Renal cortex interstitium (tissue), 15 donors: ENCODE measurements around the gene RAB5A. TPM values are rescaled to one million over a fixed set of nuclear protein-coding genes. Genes with fewer than 3 reads are reported as not detected.
"Not testable (repeated sequence)": the region's sequence is repeated elsewhere in the genome, so short reads cannot be mapped to it uniquely, and the experiment has no call there.

Source experiments
- DNase-seq, 11 donors: peaks; one replicate each; pipeline ENCODE4 v3.0.0-alpha.2; 2013; ENCODE audit warnings: low read depth in 9 of 11, low spot score in 4 of 11; ENCODE audit errors: extremely low read depth in 1 of 11
- long read RNA-seq, 16 experiments: transcript quantifications; one replicate each; lab custom pipeline, GENCODE V29; 2026
- polyA plus RNA-seq, 3 donors: library from polyadenylated mRNA; unstranded; fragments of 120-200 nt; gene quantifications; one replicate each; pipeline ENCODE4 v1.2.1, GENCODE V29; 2013; ENCODE audit not compliant: insufficient read length in 3 of 3

The RAB5A gene, protein sequence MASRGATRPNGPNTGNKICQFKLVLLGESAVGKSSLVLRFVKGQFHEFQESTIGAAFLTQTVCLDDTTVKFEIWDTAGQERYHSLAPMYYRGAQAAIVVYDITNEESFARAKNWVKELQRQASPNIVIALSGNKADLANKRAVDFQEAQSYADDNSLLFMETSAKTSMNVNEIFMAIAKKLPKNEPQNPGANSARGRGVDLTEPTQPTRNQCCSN
- 10 to 100 TPM; 69.3 to 85.6 (median 69.6) TPM for polyA plus RNA-seq
- long read RNA-seq, donor 1, transcript RAB5A-207 (4 exons, 868 nt), result minor isoform, 5 of 26 reads
- long read RNA-seq, donor 1, transcript RAB5A-201 (6 exons, 2,536 nt), result major isoform, 12 of 26 reads
- long read RNA-seq, donor 1, partial matches to known transcripts, result 8 of 26 reads
- long read RNA-seq, donor 1, other reads (novel, unspliced or antisense), result 0 of 26 reads
- long read RNA-seq, donor 2, transcript RAB5A-201 (6 exons, 2,536 nt), result major isoform, 8 of 19 reads
- long read RNA-seq, donor 2, transcript RAB5A-207 (4 exons, 868 nt), result minor isoform, 5 of 19 reads
- long read RNA-seq, donor 2, partial matches to known transcripts, result 5 of 19 reads
- long read RNA-seq, donor 2, other reads (novel, unspliced or antisense), result 0 of 19 reads
- long read RNA-seq, donor 3, transcript RAB5A-201 (6 exons, 2,536 nt), result major isoform, 25 of 43 reads
- long read RNA-seq, donor 3, transcript RAB5A-208 (2 exons, 532 nt), result minor isoform, 5 of 43 reads
- long read RNA-seq, donor 3, partial matches to known transcripts, result 6 of 43 reads
- long read RNA-seq, donor 3, other reads (novel, unspliced or antisense), result 0 of 43 reads
- long read RNA-seq, donor 4, transcript RAB5A-201 (6 exons, 2,536 nt), result major isoform, 13 of 17 reads
- long read RNA-seq, donor 4, partial matches to known transcripts, result 0 of 17 reads
- long read RNA-seq, donor 4, other reads (novel, unspliced or antisense), result 0 of 17 reads
- long read RNA-seq, donor 5, result 0 reads
- long read RNA-seq, donor 6, transcript RAB5A-208 (2 exons, 532 nt), result minor isoform, 7 of 22 reads
- long read RNA-seq, donor 6, transcript RAB5A-201 (6 exons, 2,536 nt), result major isoform, 12 of 22 reads
- long read RNA-seq, donor 6, partial matches to known transcripts, result 0 of 22 reads
- long read RNA-seq, donor 6, other reads (novel, unspliced or antisense), result 0 of 22 reads
- long read RNA-seq, donor 7, transcript RAB5A-207 (4 exons, 868 nt), result minor isoform, 5 of 32 reads
- long read RNA-seq, donor 7, transcript RAB5A-201 (6 exons, 2,536 nt), result major isoform, 24 of 32 reads
- long read RNA-seq, donor 7, partial matches to known transcripts, result 0 of 32 reads
- long read RNA-seq, donor 7, other reads (novel, unspliced or antisense), result 0 of 32 reads
- long read RNA-seq, donor 8, transcript RAB5A-207 (4 exons, 868 nt), result minor isoform, 5 of 50 reads
- long read RNA-seq, donor 8, transcript RAB5A-201 (6 exons, 2,536 nt), result major isoform, 23 of 50 reads
- long read RNA-seq, donor 8, transcript RAB5A-208 (2 exons, 532 nt), result minor isoform, 9 of 50 reads
- long read RNA-seq, donor 8, partial matches to known transcripts, result 13 of 50 reads
- long read RNA-seq, donor 8, other reads (novel, unspliced or antisense), result 0 of 50 reads
- long read RNA-seq, donor 9, transcript RAB5A-201 (6 exons, 2,536 nt), result major isoform, 18 of 47 reads
- long read RNA-seq, donor 9, partial matches to known transcripts, result 26 of 47 reads
- long read RNA-seq, donor 9, other reads (novel, unspliced or antisense), result 0 of 47 reads
- long read RNA-seq, donor 10, transcript RAB5A-201 (6 exons, 2,536 nt), result major isoform, 16 of 84 reads
- long read RNA-seq, donor 10, partial matches to known transcripts, result 63 of 84 reads
- long read RNA-seq, donor 10, other reads (novel, unspliced or antisense), result 0 of 84 reads
- long read RNA-seq, donor 11, transcript RAB5A-201 (6 exons, 2,536 nt), result major isoform, 13 of 27 reads
- long read RNA-seq, donor 11, partial matches to known transcripts, result 9 of 27 reads
- long read RNA-seq, donor 11, other reads (novel, unspliced or antisense), result 0 of 27 reads
- long read RNA-seq, donor 12, transcript RAB5A-201 (6 exons, 2,536 nt), result major isoform, 6 of 6 reads
- long read RNA-seq, donor 12, partial matches to known transcripts, result 0 of 6 reads
- long read RNA-seq, donor 12, other reads (novel, unspliced or antisense), result 0 of 6 reads
- long read RNA-seq, donor 13, transcript RAB5A-201 (6 exons, 2,536 nt), result major isoform, 32 of 60 reads
- long read RNA-seq, donor 13, transcript RAB5A-207 (4 exons, 868 nt), result minor isoform, 9 of 60 reads
- long read RNA-seq, donor 13, partial matches to known transcripts, result 18 of 60 reads
- long read RNA-seq, donor 13, other reads (novel, unspliced or antisense), result 0 of 60 reads
- long read RNA-seq, donor 14, transcript RAB5A-201 (6 exons, 2,536 nt), result major isoform, 15 of 21 reads
- long read RNA-seq, donor 14, transcript RAB5A-207 (4 exons, 868 nt), result minor isoform, 5 of 21 reads
- long read RNA-seq, donor 14, partial matches to known transcripts, result 0 of 21 reads
- long read RNA-seq, donor 14, other reads (novel, unspliced or antisense), result 0 of 21 reads
- long read RNA-seq, donor 15, transcript RAB5A-201 (6 exons, 2,536 nt), result major isoform, 9 of 10 reads
- long read RNA-seq, donor 15, partial matches to known transcripts, result 0 of 10 reads
- long read RNA-seq, donor 15, other reads (novel, unspliced or antisense), result 0 of 10 reads
- long read RNA-seq, donor 16, transcript RAB5A-207 (4 exons, 868 nt), result minor isoform, 6 of 63 reads
- long read RNA-seq, donor 16, transcript RAB5A-201 (6 exons, 2,536 nt), result major isoform, 40 of 63 reads
- long read RNA-seq, donor 16, partial matches to known transcripts, result 11 of 63 reads
- long read RNA-seq, donor 16, other reads (novel, unspliced or antisense), result 0 of 63 reads

DNA sequence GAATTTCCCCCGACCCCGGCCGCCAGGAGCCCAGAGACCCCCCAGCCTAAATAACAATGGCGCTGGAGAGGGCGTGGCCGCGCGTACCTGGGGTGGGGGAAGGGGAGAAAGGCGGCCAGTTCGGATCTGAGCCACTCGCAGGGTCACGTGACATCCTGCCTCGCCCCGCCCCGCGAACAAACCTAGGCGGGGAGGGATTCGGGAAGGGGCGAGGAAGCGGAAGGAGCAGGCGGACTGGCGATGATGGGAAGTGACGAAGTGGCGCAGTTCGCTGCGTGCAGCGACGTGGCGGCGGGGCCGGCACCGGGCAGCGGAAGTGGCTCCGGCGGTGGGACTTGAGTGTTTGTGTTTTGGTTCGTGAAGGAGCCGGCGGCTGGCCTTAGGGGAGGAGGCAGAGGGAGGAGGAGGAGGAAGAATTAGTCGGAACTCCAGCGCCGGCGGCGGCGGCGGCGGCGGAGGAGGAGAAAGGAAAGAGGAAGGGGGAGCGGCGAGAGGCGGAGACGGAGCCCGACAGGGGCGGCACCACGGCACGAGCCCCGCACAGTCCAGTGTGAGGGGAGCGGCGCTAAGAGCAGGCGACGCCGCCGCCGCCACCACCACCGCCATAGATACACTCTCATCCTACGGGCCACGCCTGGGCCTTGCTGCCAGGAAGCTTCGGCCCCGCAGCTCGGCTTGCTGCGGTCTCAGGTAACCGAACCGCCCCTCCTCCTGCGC is at the start of gene RAB5A:
Gene RAB5A, plus strand, starts transcription at position 266 of the 717 bp plus-strand sequence. CDS start 3,802 bp downstream, outside the sequence.
- DNase-seq, result peak; percentile 92 to 98 (median 96)

DNA sequence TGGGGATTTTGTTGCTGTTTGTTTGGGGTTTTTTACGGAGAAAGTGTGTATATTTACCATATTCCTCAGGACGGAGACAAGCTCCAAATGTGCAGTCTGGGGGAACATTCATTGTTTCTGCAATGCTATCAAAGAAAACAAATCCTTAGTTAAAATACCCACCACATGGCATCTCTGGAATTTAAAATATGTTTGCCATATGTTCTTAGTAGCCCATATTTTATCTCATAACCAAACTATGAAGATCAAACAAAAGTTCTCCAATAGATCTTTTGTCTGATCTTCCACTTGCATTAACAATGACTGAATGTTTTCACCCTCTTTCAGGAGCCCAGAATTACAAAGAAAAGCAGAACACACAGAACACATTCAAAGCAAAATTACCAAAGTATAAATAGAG is 48.2 kb upstream of the RAB5A start:
- no peak for DNase-seq

DNA sequence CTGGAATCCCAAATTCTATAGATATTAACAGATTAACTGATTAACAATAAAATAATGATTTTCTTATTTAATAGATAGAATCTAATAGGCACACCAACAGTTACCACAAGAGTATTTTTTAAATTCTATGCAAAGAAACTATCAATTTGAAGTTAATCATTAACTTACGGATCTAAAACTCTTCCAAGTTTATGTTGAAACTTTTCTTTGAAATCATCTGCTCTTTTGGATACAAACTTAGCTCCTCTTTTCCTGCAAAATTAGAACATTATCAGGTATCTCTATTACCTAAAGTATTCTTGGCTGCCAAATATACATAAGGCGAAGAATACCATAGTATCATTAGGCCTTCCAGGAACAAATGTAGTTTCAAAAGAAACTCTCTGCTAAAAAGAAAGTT is 47.6 kb upstream of the RAB5A start:
- DNase-seq, result no peak

DNA sequence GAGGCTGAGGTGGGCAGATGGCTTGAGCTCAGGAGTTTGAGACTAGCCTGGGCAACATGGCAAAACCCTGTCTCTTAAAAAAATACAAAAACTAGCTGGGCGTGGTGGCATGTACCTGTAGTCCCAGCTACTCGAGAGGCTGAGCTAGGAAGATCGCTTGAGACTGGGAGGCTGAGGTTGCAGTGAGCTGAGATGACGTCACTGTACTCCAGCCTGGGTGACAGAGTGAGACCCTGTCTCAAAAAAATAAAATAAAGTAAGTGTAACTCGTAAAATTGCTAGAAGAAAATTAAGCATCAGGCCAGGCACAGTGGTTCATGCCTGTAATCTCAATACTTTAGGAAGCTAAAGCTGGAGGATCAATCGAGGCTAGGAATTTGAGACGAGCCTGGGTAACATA is 47.1 kb upstream of the RAB5A start:
- not testable (repeated sequence) for DNase-seq

DNA sequence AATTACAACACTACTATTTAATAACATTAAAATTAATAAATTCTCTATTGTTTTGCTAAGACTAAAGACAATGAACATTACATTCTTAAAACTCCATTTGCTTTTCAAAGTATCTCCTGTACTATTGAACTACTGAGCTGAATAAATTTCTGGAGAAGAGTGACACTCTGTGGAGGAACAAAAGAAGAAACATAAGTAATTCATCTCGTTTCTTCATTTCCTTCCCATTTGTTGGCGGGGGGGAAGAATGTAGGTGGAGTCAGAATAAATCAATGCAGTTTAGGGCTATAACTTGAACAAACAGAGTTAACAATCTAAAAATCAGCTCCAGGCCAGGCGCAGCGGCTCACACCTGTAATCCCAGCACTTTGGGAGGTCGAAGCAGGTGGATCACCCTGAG is 45.6 kb upstream of the RAB5A start:
- DNase-seq, result no peak

DNA sequence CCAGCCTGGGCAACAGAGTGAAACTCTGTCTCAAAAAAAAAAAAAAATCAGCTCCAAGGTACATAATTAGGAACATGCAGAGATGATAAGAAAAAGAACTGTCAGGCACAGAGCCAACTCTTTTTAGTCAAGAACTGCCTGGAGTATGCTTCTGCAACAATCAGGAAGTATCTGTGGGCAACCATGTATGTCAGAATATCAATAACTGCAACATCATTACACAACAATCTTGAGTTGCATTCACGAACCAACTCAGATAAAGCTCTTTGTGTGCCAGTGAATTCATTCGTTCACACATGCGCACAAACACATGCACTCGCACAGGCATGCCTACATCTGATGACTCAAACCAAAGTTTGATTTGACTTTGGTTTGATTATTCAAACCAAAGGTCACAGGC is 45.0 kb upstream of the RAB5A start:
- DNase-seq, result no peak

DNA sequence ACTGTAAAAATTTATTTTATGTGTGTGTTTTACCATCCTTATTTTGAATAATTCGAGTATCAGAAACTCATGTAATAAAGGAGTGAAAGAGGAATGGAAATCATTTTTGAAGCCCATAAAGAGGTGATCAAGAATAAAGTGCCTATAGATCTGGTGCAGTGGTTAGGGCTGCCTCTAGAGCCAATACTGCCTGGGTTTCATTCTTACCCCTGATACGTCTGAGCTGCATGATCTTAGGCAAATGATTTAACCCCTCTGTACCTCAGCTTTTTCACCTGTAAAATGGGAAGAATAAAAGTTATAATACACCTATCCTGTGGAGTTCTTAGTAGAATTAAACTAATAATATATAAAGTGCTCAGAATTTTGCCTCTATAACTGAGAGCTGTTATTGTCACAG is 43.2 kb upstream of the RAB5A start:
- no peak for DNase-seq

DNA sequence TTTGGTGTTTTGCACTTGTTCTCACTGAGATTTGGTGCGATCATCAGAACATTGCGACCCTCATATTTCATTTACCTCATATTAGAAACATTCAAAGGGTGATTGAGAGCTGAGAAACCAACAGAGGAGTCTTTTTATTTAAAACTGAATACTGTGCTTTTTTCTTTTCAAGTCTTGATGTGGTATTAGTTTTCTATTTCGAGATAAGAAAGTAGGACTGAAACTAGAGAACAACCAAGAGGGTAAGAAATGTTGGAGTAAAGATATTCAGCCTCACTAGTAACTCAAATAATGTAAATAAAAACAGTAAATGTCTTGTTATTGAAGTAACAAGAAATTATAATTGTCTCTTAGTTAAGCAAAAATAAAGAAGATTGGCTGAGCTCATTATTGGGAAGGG is 39.4 kb upstream of the RAB5A start:
- no peak for DNase-seq

DNA sequence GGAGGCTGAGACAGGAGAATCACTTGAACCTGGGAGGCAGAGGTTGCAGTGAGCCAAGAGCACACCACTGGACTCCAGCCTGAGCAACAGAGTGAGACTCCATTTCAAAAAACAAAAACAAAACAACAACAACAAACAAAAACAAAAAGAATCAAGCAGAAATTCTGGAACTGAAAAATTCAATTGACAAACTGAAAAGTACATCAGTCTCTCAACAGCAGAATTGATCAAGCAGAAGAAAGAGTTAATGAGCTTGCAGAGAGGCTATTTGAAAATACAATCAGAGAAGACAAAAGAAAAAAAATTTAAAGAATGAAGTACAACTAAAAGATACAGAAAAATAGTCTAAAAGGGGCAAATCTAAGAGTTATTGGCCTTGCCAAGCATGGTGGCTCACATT is 35.4 kb upstream of the RAB5A start:
- DNase-seq, result no peak

DNA sequence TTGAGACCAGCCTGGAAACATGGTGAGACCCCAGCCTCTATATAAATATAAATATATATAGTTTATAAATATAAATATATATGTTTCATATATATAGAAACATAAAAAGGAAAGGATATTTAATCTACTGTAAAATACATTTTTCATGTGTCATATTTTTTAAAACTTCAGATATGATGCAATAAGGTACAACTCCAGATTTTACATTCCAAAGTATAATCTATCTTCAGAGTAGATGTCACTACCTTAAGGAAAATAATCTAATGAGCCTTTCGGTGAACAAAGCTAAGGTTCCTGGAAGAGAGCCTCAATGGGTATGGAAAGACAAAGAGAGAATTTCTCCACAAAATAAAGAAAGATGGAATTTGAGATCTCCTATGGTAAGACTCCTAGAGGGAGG is 29.7 kb upstream of the RAB5A start:
- DNase-seq, result no peak

DNA sequence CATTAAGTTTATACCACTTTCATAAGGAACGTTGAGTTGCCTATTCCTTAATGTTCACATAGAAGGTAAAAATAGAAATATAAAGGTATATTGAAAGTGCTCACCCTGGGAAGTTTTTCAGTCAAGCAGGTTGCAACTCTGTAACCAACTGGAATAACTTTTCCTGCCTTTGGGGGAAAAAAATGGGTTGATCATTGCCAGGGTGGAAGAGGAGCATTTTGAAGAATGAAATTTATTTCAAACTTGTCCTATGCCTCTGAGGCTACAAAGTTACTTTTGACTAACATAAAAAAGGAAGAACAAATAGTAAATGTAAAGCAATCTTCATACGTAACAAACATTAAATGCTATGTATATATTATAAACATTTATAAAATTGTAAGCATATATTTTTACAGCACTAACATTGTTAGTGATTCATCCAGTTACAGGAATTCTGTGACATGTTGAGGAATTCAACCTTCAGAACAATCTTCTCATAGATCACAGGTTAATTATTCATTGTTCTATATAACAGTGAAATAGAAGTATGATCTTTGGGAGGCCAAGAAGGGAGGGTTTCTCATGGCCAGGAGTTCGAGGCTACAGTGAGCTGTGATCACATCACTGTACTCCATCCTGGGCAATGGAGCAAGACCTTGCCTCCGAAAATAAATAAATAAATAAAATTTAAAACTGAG is 26.4 kb upstream of the RAB5A start:
- no peak for DNase-seq

DNA sequence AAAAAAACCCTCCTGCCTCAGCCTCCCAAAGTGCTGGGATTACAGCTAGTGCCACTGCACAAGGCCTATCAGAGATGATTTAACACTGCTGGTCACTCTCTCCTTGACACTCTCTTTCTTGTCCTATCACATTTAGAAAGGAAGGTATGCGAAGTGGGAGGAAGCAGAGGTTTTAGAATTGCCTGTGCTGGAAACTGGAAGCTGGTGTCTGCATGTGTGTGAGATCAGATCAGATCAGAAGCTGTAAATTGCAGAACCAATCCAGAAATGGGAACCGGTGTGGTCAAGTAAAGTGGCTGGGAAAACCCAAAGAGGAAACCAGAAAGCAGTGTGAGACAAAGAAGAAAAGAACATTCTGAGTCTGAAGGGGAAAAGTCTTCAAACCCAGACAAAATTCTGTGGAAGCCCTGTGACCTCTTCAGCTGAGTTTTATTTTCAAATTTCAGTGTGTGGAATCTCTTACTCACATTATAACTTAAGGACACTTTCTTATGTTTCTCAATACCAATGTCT is 15.7 kb upstream of the RAB5A start:
- no peak for DNase-seq

DNA sequence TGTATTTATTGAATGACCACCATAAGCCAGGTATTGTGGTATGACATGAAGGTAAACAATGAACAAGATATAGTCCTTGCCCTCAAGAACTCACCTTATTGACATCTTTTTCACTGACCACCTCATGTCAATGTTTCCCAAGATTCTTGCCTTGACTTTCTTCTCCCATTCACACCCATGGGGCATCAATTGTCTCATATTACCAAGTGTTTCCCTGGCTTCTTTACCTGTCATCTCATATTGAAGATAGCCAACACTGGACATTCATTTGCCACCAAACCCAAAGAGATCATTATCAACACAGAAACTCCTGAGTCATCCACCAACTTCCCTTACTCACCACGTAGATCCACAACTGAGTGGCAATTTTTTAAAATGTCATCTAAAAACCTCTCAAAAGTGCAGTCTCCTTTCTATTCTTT is 15.1 kb upstream of the RAB5A start:
- no peak for DNase-seq

DNA sequence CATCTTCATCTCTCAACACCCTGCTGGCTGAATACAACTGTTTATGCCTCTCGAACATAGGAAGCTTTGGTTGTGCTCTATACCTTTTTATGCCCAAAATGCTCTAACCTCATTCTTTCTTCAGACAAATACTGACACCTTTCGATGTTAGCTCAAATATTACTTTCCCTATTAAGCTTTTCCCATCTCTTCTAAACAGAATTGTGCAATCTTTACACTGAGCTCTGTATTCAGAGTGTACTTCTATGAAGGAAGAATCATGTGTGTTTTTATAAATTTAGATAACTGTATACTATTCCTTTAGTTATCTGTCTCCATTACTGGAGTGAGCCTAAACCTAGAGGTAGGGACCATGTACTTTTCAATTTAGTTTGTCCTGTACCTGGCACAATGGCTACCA is 14.5 kb upstream of the RAB5A start:
- no peak for DNase-seq

DNA sequence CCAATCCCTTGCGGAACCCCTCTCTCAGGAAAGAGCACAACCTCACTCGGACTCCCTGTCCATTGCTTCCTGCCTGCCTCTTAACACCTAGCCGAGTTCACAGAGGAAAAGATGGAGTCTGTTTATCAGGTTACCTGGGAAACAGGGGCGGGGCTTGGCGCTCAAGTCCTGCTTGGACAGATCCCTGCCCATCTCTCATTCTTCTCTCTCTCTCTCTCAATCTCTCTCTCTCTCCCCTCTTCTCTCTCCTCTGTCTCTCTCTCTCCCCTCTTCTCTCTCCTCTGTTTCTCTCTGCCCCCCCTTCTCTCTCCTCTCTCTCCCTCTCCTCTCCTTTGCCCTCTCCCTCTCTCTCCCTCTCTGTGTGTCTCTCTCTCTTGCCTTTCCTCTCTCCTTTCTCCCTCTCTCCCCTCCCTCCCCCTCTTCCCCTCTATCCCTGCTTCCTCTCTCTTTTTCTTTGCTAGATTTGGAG is 12.8 kb upstream of the RAB5A start, which contains the start of gene EFHB:
Gene EFHB, minus strand, starts transcription at position 120 of the 469 bp plus-strand sequence. CDS start 199 bp downstream, outside the sequence.
- DNase-seq, result peak in 5 of 11 donors; percentile 10 to 39 (median 28)
